ENCODE data around the gene DUSP22. TPM values are rescaled to one million over a fixed set of nuclear protein-coding genes. Genes with fewer than 3 reads are reported as not detected.
A peak's percentile ranks its signal among the peaks of the same experiment; 100 is the strongest.

The DUSP22 gene
- total and polyA plus RNA-seq, 7 donors = 31.6 to 58.0 (median 49.7) TPM

- ATAC-seq = no peak
- no peaks in the 10 kb centered on the region for H3K4me1 ChIP-seq
Observed at GRCh38 chr6:251920-252319, 40.4 kb upstream of the DUSP22 start.

DNA sequence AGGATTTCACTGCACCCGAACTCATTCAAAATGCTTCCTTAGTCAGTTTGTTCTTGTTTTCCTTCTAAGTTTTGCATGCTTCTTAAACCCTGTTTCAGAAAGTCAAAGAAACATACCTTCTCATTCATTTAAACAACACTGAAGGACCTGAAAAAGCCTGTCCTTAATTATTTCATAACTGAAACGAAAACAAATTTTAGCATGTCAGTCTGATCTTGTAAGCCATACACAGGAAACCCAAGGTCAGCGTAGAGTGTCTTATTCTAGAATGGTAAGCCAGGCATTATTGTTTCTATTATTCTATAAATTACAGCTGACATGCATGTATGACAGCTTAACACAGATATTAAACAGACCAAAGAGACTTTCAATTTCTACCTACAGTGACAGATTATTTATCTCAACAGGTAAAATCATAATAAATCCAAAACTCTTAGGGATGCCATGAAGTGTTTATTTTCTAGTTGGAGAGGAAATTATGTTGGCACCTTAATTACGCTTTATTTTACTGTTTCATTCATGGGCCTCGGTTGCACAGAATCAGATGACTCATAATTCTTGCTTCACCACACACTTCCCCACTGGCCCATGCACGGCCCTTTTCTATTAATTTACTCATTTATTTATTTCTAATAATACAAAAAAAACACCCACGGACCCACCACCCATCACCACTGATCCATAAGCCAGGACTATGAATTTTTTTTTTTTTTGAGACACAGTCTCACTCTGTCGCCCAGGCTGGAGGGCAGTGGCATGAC is 39.3 kb upstream of the DUSP22 start:
- Histone ChIP-seq H3K9me3 (no peaks in the 10 kb centered on the region), H3K27me3 (ENCODE audit: insufficient read depth in 3 of 3, low read length in 2 of 3) (no peaks in the 10 kb centered on the region), H3K4me3 (no peak overlapping the region), H3K4me1 (no peaks in the 10 kb centered on the region), H3K27ac (no peak overlapping the region), H3K36me3 (ENCODE audit: insufficient read depth in 1 of 2, low read depth in 1 of 2) (no peaks in the 10 kb centered on the region)
- TF ChIP-seq, protein P1, sequence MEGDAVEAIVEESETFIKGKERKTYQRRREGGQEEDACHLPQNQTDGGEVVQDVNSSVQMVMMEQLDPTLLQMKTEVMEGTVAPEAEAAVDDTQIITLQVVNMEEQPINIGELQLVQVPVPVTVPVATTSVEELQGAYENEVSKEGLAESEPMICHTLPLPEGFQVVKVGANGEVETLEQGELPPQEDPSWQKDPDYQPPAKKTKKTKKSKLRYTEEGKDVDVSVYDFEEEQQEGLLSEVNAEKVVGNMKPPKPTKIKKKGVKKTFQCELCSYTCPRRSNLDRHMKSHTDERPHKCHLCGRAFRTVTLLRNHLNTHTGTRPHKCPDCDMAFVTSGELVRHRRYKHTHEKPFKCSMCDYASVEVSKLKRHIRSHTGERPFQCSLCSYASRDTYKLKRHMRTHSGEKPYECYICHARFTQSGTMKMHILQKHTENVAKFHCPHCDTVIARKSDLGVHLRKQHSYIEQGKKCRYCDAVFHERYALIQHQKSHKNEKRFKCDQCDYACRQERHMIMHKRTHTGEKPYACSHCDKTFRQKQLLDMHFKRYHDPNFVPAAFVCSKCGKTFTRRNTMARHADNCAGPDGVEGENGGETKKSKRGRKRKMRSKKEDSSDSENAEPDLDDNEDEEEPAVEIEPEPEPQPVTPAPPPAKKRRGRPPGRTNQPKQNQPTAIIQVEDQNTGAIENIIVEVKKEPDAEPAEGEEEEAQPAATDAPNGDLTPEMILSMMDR (IDR thresholded peaks at IDR 0.05) = no peak
- ATAC-seq (no peak), DNase-seq (no peak)
- WGBS, 3 donors = 61 to 67% (median 61%) methylated on average over 8 of the region's 8 CpGs
- intact Hi-C loops (cut with DNase I) = no loop called here

More at GRCh38 chr6:251920-252319, 40.4 kb upstream of the DUSP22 start:
- intact Hi-C loops (cut with DNase I) = no loop called here
- Histone ChIP-seq H3K27ac (no peak overlapping the region), H3K27me3 (ENCODE audit: insufficient read depth in 3 of 3, low read length in 2 of 3) (no peaks in the 10 kb centered on the region), H3K9me3 (no peaks in the 10 kb centered on the region), H3K36me3 (ENCODE audit: insufficient read depth in 1 of 2, low read depth in 1 of 2) (no peaks in the 10 kb centered on the region), H3K4me3 (no peak overlapping the region)
- TF ChIP-seq, protein P1 (IDR thresholded peaks at IDR 0.05) = no peak
- WGBS, 3 donors = 55 to 69% (median 68%) methylated on average over 2 of the region's 2 CpGs
- no peak for DNase-seq

- no peaks in the 10 kb centered on the region for H3K9me3 ChIP-seq
- H3K27me3 ChIP-seq (ENCODE audit: insufficient read depth in 3 of 3, low read length in 2 of 3) = peaks cover 0 to 3% (median 0%) of the 10 kb centered on the region in 3 donors
- intact Hi-C loops (cut with DNase I) = no loop called here
- WGBS, 3 donors = 71% methylated on average over 8 of the region's 8 CpGs
- DNase-seq (peak in 1 of 2 donors; percentile 22), ATAC-seq (no peak)
- no peaks in the 10 kb centered on the region for H3K4me1 ChIP-seq
- no peaks in the 10 kb centered on the region for H3K36me3 ChIP-seq (ENCODE audit: insufficient read depth in 1 of 2, low read depth in 1 of 2)
- H3K4me3 ChIP-seq = no peak overlapping the region
- no peak overlapping the region for H3K27ac ChIP-seq
- TF ChIP-seq, protein P1 (IDR thresholded peaks at IDR 0.05) = no peak
Observed at GRCh38 chr6:254016-254415, 38.3 kb upstream of the DUSP22 start.

DNA sequence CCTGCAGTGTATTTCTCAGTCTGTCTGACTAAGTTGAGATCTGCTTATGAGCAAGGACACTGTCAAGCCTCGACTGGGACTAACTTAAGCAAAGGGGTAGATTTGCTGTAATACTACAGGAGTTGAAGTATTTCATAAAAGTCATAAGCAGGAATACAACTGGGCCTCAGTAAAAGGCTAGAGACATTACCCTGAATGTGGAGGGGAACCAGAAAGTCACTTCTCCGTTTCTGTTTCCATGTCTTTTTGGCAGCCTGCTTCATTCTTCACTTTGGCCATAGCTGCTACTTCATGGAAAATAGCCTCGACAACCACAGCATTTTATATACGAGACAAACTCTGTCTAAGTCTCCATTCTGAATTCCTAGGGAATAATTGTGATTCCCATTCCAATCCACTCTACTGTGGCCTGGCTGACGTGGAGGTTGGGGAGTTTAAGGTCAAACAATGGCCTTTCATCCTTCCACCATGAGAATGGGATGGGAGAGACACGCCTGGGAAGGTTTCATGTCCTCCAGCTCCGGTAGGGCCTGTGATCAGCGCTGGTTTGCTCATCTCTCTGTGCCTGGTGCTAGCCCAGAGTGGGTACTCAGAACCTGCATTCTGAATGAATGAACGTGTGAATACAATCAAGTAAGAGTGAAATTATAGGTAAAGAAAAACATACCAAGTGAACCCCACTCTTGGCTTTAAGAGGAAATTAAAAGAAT is 37.1 kb upstream of the DUSP22 start:
- DNase-seq = no peak
- no peak overlapping the region for H3K4me3 ChIP-seq
- no peaks in the 10 kb centered on the region for H3K9me3 ChIP-seq
- 83 to 86% (median 83%) methylated on average over 9 of the region's 9 CpGs for WGBS, 3 donors
- H3K27ac ChIP-seq = no peak overlapping the region
- intact Hi-C loops (cut with DNase I) = no loop called here
- no peak for ATAC-seq
- H3K36me3 ChIP-seq (ENCODE audit: insufficient read depth in 1 of 2, low read depth in 1 of 2) = no peaks in the 10 kb centered on the region
- TF ChIP-seq, protein P1 (IDR thresholded peaks at IDR 0.05) = no peak
- peaks cover 0 to 3% (median 0%) of the 10 kb centered on the region in 3 donors for H3K27me3 ChIP-seq (ENCODE audit: insufficient read depth in 3 of 3, low read length in 2 of 3)
- no peaks in the 10 kb centered on the region for H3K4me1 ChIP-seq

Data from psoas muscle (tissue), 8 donors.